AG04450 (cell line): Measurements from ENCODE around the gene PCP4. TPM values are rescaled to one million over a fixed set of nuclear protein-coding genes. Genes with fewer than 3 reads are reported as not detected.

Source experiments
- CTCF ChIA-PET: fragments of 300-600, 350-600 bp; formaldehyde crosslinking; extraction: SDS; loops from one replicate; lab custom pipeline; 2022; ENCODE audit warnings: antibody characterized with exemption, inconsistent platforms; lab: Charles Lee
- POLR2A ChIA-PET: fragments of 350-600 bp; formaldehyde crosslinking; extraction: SDS; loops from one replicate; lab custom pipeline; 2021; ENCODE audit warnings: antibody characterized with exemption, inconsistent platforms; lab: Yijun Ruan, JAX
- DNase-seq: peaks from one replicate; pipeline ENCODE4 v3.0.0-alpha.2; 2011; ENCODE audit warnings: low read depth, low spot score
- H3K27ac ChIP-seq: one replicate; pipeline ENCODE4 v1.5.1; 2012; ENCODE audit warnings: low read depth, low read length, control low read depth
- H3K27me3 ChIP-seq: one replicate; pipeline ENCODE4 v1.6.0; 2012; ENCODE audit warnings: low read length; ENCODE audit not compliant: control insufficient read depth, insufficient read depth
- H3K4me3 ChIP-seq: 2 replicates; pipeline ENCODE4 v1.5.1; 2011; ENCODE audit warnings: mild to moderate bottlenecking, low read depth, low read length, control low read depth
- H3K9me3 ChIP-seq: 2 replicates; pipeline ENCODE4 v1.5.1; 2012; ENCODE audit warnings: low read length; ENCODE audit not compliant: control insufficient read depth, insufficient read depth
- CTCF ChIP-seq: IDR thresholded peaks from 2 replicates; pipeline ENCODE4 v1.5.1; 2011; ENCODE audit warnings: low read depth, low read length, control low read depth, inconsistent platforms
- polyA plus RNA-seq: library from polyadenylated mRNA; depleted of rRNA; stranded (reverse); fragments of >200 nt; gene quantifications from 2 replicates; pipeline ENCODE4 v1.2.3, GENCODE V29; 2011; rRNA removed

PCP4 gene
- polyA plus RNA-seq, 1 experiment, result not detected

GRCh38 chr21:39976800-39977199 is 109.6 kb downstream of the PCP4 start:
- peaks cover 38% of the 10 kb centered on the region for H3K9me3 ChIP-seq
- CTCF ChIA-PET, result no interaction called here

More at GRCh38 chr21:39976800-39977199, 109.6 kb downstream of the PCP4 start:
- POLR2A ChIA-PET, result no interaction called here
- no peak for TF ChIP-seq CTCF
- Histone ChIP-seq H3K27ac (no peak overlapping the region), H3K4me3 (no peak overlapping the region), H3K27me3 (no peaks in the 10 kb centered on the region)
- no peak for DNase-seq

Other genes starting within 250 kb of the PCP4 start
- gene IGSF5, start 122.3 kb upstream of the PCP4 start, polyA plus RNA-seq, result not detected in 2 replicates